Trophoblast cell (in vitro differentiated cells and primary cell): ENCODE data around the gene PLCH1.

Source experiments
- DNase-seq, 2 donors: peaks; one replicate each; pipeline ENCODE4 v3.0.0-alpha.2; 2016
- H2AFZ ChIP-seq: 2 replicates; pipeline ENCODE4 v1.6.1; 2013; ENCODE audit warnings: low read length, moderate library complexity, mild to moderate bottlenecking; ENCODE audit not compliant: insufficient read depth, poor library complexity
- H2AK5ac ChIP-seq: 2 replicates; pipeline ENCODE4 v1.6.1; 2013; ENCODE audit warnings: mild to moderate bottlenecking, low read length
- H2BK120ac ChIP-seq: 2 replicates; pipeline ENCODE4 v1.6.1; 2013; ENCODE audit warnings: low read length, mild to moderate bottlenecking, moderate library complexity; ENCODE audit not compliant: insufficient read depth, poor library complexity
- H2BK12ac ChIP-seq: 2 replicates; pipeline ENCODE4 v1.6.1; 2013; ENCODE audit warnings: mild to moderate bottlenecking, low read length, moderate library complexity
- H2BK5ac ChIP-seq: 2 replicates; pipeline ENCODE4 v1.6.1; 2013; ENCODE audit warnings: low read length, low read depth, moderate library complexity, mild to moderate bottlenecking; ENCODE audit not compliant: poor library complexity
- H3K14ac ChIP-seq: 2 replicates; pipeline ENCODE4 v1.6.1; 2013; ENCODE audit warnings: mild to moderate bottlenecking, low read length
- H3K18ac ChIP-seq: 2 replicates; pipeline ENCODE4 v1.6.1; 2013; ENCODE audit warnings: mild to moderate bottlenecking, low read length
- H3K23ac ChIP-seq: 2 replicates; pipeline ENCODE4 v1.6.1; 2013; ENCODE audit warnings: low read length
- H3K27ac ChIP-seq: 2 replicates; pipeline ENCODE4 v1.5.1; 2013; ENCODE audit warnings: low read depth, mild to moderate bottlenecking, inconsistent platforms, low read length, moderate library complexity
- H3K27me3 ChIP-seq: 2 replicates; pipeline ENCODE4 v1.6.1; 2013; ENCODE audit warnings: inconsistent platforms, mild to moderate bottlenecking, low read length, moderate library complexity; ENCODE audit not compliant: insufficient read depth
- H3K36me3 ChIP-seq, 2 experiments: 1 replicate in 1 of 2; 2 replicates in 1 of 2; pipeline ENCODE4 v1.6.1; 2013; ENCODE audit warnings: low read length in 2 of 2, mild to moderate bottlenecking in 2 of 2, moderate library complexity in 1 of 2; ENCODE audit not compliant: insufficient read depth in 2 of 2, control insufficient read depth in 1 of 2
- H3K4ac ChIP-seq: 2 replicates; pipeline ENCODE4 v1.6.1; 2013; ENCODE audit warnings: low read depth, mild to moderate bottlenecking, low read length, moderate library complexity
- H3K4me1 ChIP-seq, 2 experiments: 1 replicate in 1 of 2; 2 replicates in 1 of 2; pipeline ENCODE4 v1.6.1; 2013; ENCODE audit warnings: low read length in 2 of 2, mild to moderate bottlenecking in 2 of 2, moderate library complexity in 1 of 2; ENCODE audit not compliant: insufficient read depth in 2 of 2, control insufficient read depth in 1 of 2
- H3K4me2 ChIP-seq: 2 replicates; pipeline ENCODE4 v1.6.1; 2013; ENCODE audit warnings: inconsistent platforms, mild to moderate bottlenecking, low read length, moderate library complexity
- H3K4me3 ChIP-seq: 2 replicates; pipeline ENCODE4 v1.5.1; 2013; ENCODE audit warnings: mild to moderate bottlenecking, low read depth, low read length, inconsistent platforms
- H3K79me1 ChIP-seq: one replicate; pipeline ENCODE4 v1.6.1; 2013; ENCODE audit warnings: low read length
- H3K79me2 ChIP-seq: 2 replicates; pipeline ENCODE4 v1.6.1; 2013; ENCODE audit warnings: low read length, mild to moderate bottlenecking; ENCODE audit not compliant: control insufficient read depth, insufficient read depth, poor library complexity
- H3K9ac ChIP-seq: 2 replicates; pipeline ENCODE4 v1.6.1; 2013; ENCODE audit warnings: mild to moderate bottlenecking, low read length
- H3K9me3 ChIP-seq: 2 replicates; pipeline ENCODE4 v1.6.1; 2013; ENCODE audit warnings: low read depth, mild to moderate bottlenecking, control low read depth, inconsistent platforms, low read length; ENCODE audit not compliant: insufficient read depth
- H4K12ac ChIP-seq: 2 replicates; pipeline ENCODE4 v1.6.1; 2013; ENCODE audit warnings: low read depth, mild to moderate bottlenecking, low read length, moderate library complexity
- H4K8ac ChIP-seq: 2 replicates; pipeline ENCODE4 v1.6.1; 2013; ENCODE audit warnings: low read depth, mild to moderate bottlenecking, low read length, moderate library complexity
- H4K91ac ChIP-seq: one replicate; pipeline ENCODE4 v1.6.1; 2013; ENCODE audit warnings: low read depth, mild to moderate bottlenecking, low read length, moderate library complexity
- WGBS: extraction: QIAGEN DNeasy Blood & Tissue Kit; methylation state at CpG from one replicate; pipeline ENCODE4 v1.1.7; 2013; ENCODE audit warnings: missing lambda C conversion rate; ENCODE audit not compliant: insufficient read length, insufficient coverage; ENCODE audit errors: extremely low coverage; 5-methylcytosine and 5-hydroxymethylcytosine counted together

The PLCH1 gene

GRCh38 chr3:155496206-155496605, 248.7 kb downstream of the PLCH1 start:
- Histone ChIP-seq H3K18ac (no peak overlapping the region), H2AK5ac (no peak overlapping the region), H3K4me2 (no peak overlapping the region), H3K79me2 (no peaks in the 10 kb centered on the region), H3K4me3 (no peak overlapping the region), H3K14ac (no peak overlapping the region), H3K4ac (no peak overlapping the region), H3K27ac (no peak overlapping the region), H3K9ac (no peak overlapping the region), H3K4me1 (peaks cover 0 to 4% of the 10 kb centered on the region in 2 experiments), H3K79me1 (no peaks in the 10 kb centered on the region), H2BK120ac (no peak overlapping the region), H4K8ac (no peak overlapping the region), H3K23ac (no peak overlapping the region), H2BK5ac (no peak overlapping the region), H3K9me3 (no peaks in the 10 kb centered on the region), H4K12ac (no peak overlapping the region), H2BK12ac (no peak overlapping the region), H2AFZ (no peak overlapping the region), H3K36me3 (no peaks in the 10 kb centered on the region), H4K91ac (no peak overlapping the region), H3K27me3 (no peaks in the 10 kb centered on the region)
- DNase-seq = no peak

GRCh38 chr3:155495387-155495786, 249.5 kb downstream of the PLCH1 start:
- Histone ChIP-seq H2AFZ (no peak overlapping the region), H4K8ac (no peak overlapping the region), H3K79me1 (no peaks in the 10 kb centered on the region), H3K9ac (no peak overlapping the region), H4K12ac (no peak overlapping the region), H2BK5ac (no peak overlapping the region), H2AK5ac (no peak overlapping the region), H2BK12ac (no peak overlapping the region), H3K23ac (no peak overlapping the region), H3K79me2 (no peaks in the 10 kb centered on the region), H3K27ac (no peak overlapping the region), H3K14ac (no peak overlapping the region), H3K18ac (no peak overlapping the region), H2BK120ac (no peak overlapping the region), H3K4ac (no peak overlapping the region), H4K91ac (no peak overlapping the region), H3K36me3 (no peaks in the 10 kb centered on the region), H3K4me1 (peaks cover 0 to 4% of the 10 kb centered on the region in 2 experiments), H3K4me3 (no peak overlapping the region), H3K27me3 (no peaks in the 10 kb centered on the region), H3K9me3 (no peaks in the 10 kb centered on the region), H3K4me2 (no peak overlapping the region)
- whole genome bisulfite sequencing = no CpG with 5 or more reads among the region's 4 CpGs
- no peak for DNase-seq

- WGBS = no CpG with 5 or more reads among the region's 5 CpGs
Observed at GRCh38 chr3:155494332-155494731, 250.5 kb downstream of the PLCH1 start.

GRCh38 chr3:155492841-155493240, 252.0 kb downstream of the PLCH1 start:
- H2BK12ac ChIP-seq = no peak overlapping the region
- H4K8ac ChIP-seq = no peak overlapping the region
- no peak overlapping the region for H2BK120ac ChIP-seq
- no peak overlapping the region for H4K91ac ChIP-seq
- no peak overlapping the region for H3K23ac ChIP-seq
- H3K14ac ChIP-seq = no peak overlapping the region
- no peak overlapping the region for H3K4me2 ChIP-seq
- no peak overlapping the region for H3K9ac ChIP-seq
- H3K36me3 ChIP-seq = no peaks in the 10 kb centered on the region
- H4K12ac ChIP-seq = no peak overlapping the region
- H3K9me3 ChIP-seq = no peaks in the 10 kb centered on the region
- H3K4ac ChIP-seq = no peak overlapping the region
- H3K27ac ChIP-seq = no peak overlapping the region
- no peak overlapping the region for H2BK5ac ChIP-seq
- no CpG with 5 or more reads among the region's 1 CpG for WGBS
- H3K4me1 ChIP-seq = peaks cover 0 to 3% of the 10 kb centered on the region in 2 experiments
- H3K79me1 ChIP-seq = no peaks in the 10 kb centered on the region
- H3K27me3 ChIP-seq = no peaks in the 10 kb centered on the region
- H3K18ac ChIP-seq = no peak overlapping the region
- no peaks in the 10 kb centered on the region for H3K79me2 ChIP-seq
- no peak for DNase-seq
- no peak overlapping the region for H2AK5ac ChIP-seq
- H3K4me3 ChIP-seq = no peak overlapping the region
- H2AFZ ChIP-seq = no peak overlapping the region

More at GRCh38 chr3:155494332-155494731, 250.5 kb downstream of the PLCH1 start:
- Histone ChIP-seq H3K36me3 (no peaks in the 10 kb centered on the region), H4K91ac (no peak overlapping the region), H3K9ac (no peak overlapping the region), H4K8ac (no peak overlapping the region), H3K4me2 (no peak overlapping the region), H3K4me1 (peaks cover 0 to 4% of the 10 kb centered on the region in 2 experiments), H3K23ac (no peak overlapping the region), H4K12ac (no peak overlapping the region), H3K27ac (no peak overlapping the region), H2BK12ac (no peak overlapping the region), H2BK5ac (no peak overlapping the region), H3K4me3 (no peak overlapping the region), H3K4ac (no peak overlapping the region), H3K79me2 (no peaks in the 10 kb centered on the region), H3K9me3 (no peaks in the 10 kb centered on the region), H3K79me1 (no peaks in the 10 kb centered on the region), H3K27me3 (no peaks in the 10 kb centered on the region), H2AFZ (no peak overlapping the region), H2AK5ac (no peak overlapping the region), H3K18ac (no peak overlapping the region), H3K14ac (no peak overlapping the region), H2BK120ac (no peak overlapping the region)
- no peak for DNase-seq
